Uterus (tissue), 4 donors: ENCODE measurements around the gene GNL3. TPM values are rescaled to one million over a fixed set of nuclear protein-coding genes. Genes with fewer than 3 reads are reported as not detected.

Experiments
- DNase-seq, 2 donors: peaks; one replicate each; pipeline ENCODE4 v3.0.0-alpha.2; 2019 to 2020
- H3K27ac ChIP-seq, 2 donors: fragments of 200-600 bp; sonication (generic); 1 replicate in 1 of 2; 2 replicates in 1 of 2; pipeline ENCODE4 v1.5.1; 2016 to 2018
- H3K27me3 ChIP-seq, 2 donors: fragments of 200-600 bp; sonication (generic); one replicate each; pipeline ENCODE4 v1.5.1; 2018 to 2019; ENCODE audit warnings: control low read depth in 1 of 2
- H3K36me3 ChIP-seq, 2 donors: fragments of 200-600 bp; sonication (generic); one replicate each; pipeline ENCODE4 v1.5.1; 2019; ENCODE audit warnings: control low read depth in 1 of 2
- H3K4me1 ChIP-seq, 2 donors: fragments of 200-600 bp; sonication (generic); one replicate each; pipeline ENCODE4 v1.5.1; 2018 to 2019; ENCODE audit warnings: control low read depth in 1 of 2
- H3K4me3 ChIP-seq, 2 donors: fragments of 200-600 bp; sonication (generic); 1 replicate in 1 of 2; 2 replicates in 1 of 2; pipeline ENCODE4 v1.5.1; 2018 to 2019; ENCODE audit warnings: mild to moderate bottlenecking in 1 of 2
- H3K9me3 ChIP-seq, 2 donors: fragments of 200-600 bp; sonication (generic); one replicate each; pipeline ENCODE4 v1.5.1; 2019; ENCODE audit warnings: control low read depth in 1 of 2
- CTCF ChIP-seq, 4 experiments: fragments of 200-600 bp in 2 of 4; fragments of 450-650 bp in 2 of 4; sonication (generic) in 2 of 4; IDR thresholded peaks; one replicate each; pipeline ENCODE4 v1.5.1; 2016 to 2019; ENCODE audit warnings: antibody characterized with exemption in 4 of 4, mild to moderate bottlenecking in 2 of 4, moderate library complexity in 1 of 4
- POLR2A ChIP-seq, 2 donors: fragments of 450-650 bp; IDR thresholded peaks; one replicate each; pipeline ENCODE4 v1.6.1; 2016; ENCODE audit warnings: antibody characterized with exemption in 2 of 2, mild to moderate bottlenecking in 1 of 2, moderate library complexity in 1 of 2
- intact Hi-C: fragments of 100-400 bp; cut with DNase I; formaldehyde crosslinking; loops from one replicate; pipeline ENCODE4 v1.15.1; 2023; ENCODE audit warnings: low total_unique reads
- total RNA-seq, 4 donors: library from RNA; depleted of rRNA in 3 of 4; stranded (reverse); fragments of >200 nt in 3 of 4; gene quantifications; one replicate each; pipeline versions ENCODE4 v1.1.0 to v1.2.4, GENCODE V29; 2014 to 2023
- donor health status: DM: yes; HTN: yes; CAD: no.

The GNL3 gene
- total RNA-seq, 4 donors from 2014 or later = 29.5 to 108 (median 53.9) TPM

DNA sequence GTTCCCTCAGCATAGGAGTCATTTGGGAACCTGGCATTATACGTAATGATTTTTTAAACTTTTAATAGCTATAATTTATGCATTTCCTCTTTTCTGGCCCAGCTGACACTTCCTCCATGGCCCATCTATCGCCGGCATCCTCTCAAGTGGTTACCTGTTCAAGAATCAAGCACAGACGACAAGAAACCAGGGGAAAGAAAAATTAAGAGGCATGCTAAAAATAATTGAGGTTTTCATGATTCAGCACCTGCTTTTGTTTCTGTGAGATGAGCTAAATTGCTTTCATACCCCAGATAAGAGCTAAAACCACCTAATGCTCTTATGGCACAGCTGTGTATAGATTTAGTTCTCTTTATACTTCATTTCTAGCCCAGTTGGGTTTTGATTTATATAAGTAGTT lies 21.8 kb downstream of the GNL3 start:
- H3K27ac ChIP-seq = no peak overlapping the region

DNA sequence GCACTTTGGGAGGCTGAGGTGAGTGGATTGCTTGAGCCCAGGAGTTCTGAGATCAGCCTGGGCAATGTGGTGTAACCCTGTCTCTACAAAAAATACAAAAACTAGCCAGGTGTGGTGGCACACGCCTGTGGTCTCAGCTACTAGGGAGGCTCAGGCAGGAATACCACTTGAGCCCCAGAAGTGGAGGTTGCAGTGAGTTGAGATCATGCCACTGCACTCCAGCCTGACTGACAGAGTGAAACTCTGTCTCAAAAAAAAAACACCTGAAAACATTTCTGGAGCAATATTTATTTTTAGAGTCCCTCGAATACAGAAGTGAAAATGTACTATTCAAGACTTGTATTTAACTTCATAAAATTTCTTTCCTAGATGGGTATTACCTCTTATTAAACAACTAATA lies 24.7 kb downstream of the GNL3 start:
- Histone ChIP-seq H3K9me3 (no peaks in the 10 kb centered on the region), H3K36me3 (no peaks in the 10 kb centered on the region), H3K4me3 (no peak overlapping the region), H3K27ac (no peak overlapping the region), H3K4me1 (peaks cover 7 to 16% of the 10 kb centered on the region in 2 donors), H3K27me3 (no peaks in the 10 kb centered on the region)
- TF ChIP-seq POLR2A (IDR thresholded peaks at IDR 0.05) (no peak), CTCF (IDR thresholded peaks at IDR 0.05) (no peak)
- DNase-seq = no peak
- intact Hi-C loops = no loop called here

More for the DNA sequence above, 21.8 kb downstream of the GNL3 start:
- Histone ChIP-seq H3K9me3 (no peaks in the 10 kb centered on the region), H3K36me3 (no peaks in the 10 kb centered on the region), H3K4me1 (peaks cover 7 to 16% of the 10 kb centered on the region in 2 donors), H3K4me3 (no peak overlapping the region), H3K27me3 (no peaks in the 10 kb centered on the region)
- TF ChIP-seq POLR2A (IDR thresholded peaks at IDR 0.05) (no peak), CTCF (IDR thresholded peaks at IDR 0.05) (no peak)
- intact Hi-C loops = no loop called here
- DNase-seq = no peak

GRCh38 chr3:52712291-52713212 lies 26.7 kb downstream of the GNL3 start:
- Histone ChIP-seq H3K27me3 (no peaks in the 10 kb centered on the region), H3K4me1 (peaks cover under 1 to 7% of the 10 kb centered on the region in 2 donors), H3K36me3 (no peaks in the 10 kb centered on the region), H3K27ac (no peak overlapping the region), H3K9me3 (no peaks in the 10 kb centered on the region), H3K4me3 (no peak overlapping the region)
- intact Hi-C loops = no loop called here
- DNase-seq = no peak
- TF ChIP-seq POLR2A (IDR thresholded peaks at IDR 0.05) = no peak
- TF ChIP-seq CTCF (IDR thresholded peaks at IDR 0.05) = no peak

- Histone ChIP-seq H3K27ac (no peak overlapping the region), H3K27me3 (no peaks in the 10 kb centered on the region), H3K9me3 (no peaks in the 10 kb centered on the region), H3K4me1 (no peaks in the 10 kb centered on the region), H3K4me3 (no peak overlapping the region), H3K36me3 (no peaks in the 10 kb centered on the region)
- DNase-seq = no peak
- intact Hi-C loops = no loop called here
- TF ChIP-seq POLR2A (IDR thresholded peaks at IDR 0.05) = no peak
- no peak for TF ChIP-seq CTCF (IDR thresholded peaks at IDR 0.05)
These were observed 28.8 kb downstream of the GNL3 start for GRCh38 chr3:52714335-52715302.
